ENCODE measurements around the gene ADRA2C.

Gene ADRA2C

DNA sequence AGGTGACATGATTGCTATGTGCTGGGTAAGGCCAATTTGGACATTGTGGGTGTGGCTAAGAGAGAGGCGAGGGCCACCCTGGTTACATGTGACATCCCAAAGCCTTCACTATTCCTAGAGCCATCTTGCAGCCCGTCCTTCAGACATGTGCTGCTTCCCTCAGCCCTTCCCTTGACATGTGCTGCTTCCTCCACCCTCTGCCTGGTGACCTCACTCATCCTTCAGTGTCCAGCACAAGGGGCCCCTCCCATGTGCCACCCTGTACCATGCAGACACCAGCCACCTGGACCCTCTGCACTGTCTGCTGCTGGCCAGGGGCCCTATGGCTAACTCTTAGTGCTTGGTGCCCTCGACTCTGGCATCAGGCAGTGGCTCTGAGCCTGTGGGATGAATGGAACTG lies 27.4 kb downstream of the ADRA2C start:
- H3K36me3 ChIP-seq (replicated peaks; ENCODE audit: low read depth, low read length): no peaks in the 10 kb centered on the region
- H3K4me2 ChIP-seq (ENCODE audit: low read length): no peak overlapping the region
- H3K4me3 ChIP-seq (ENCODE audit: low read length): no peak overlapping the region
- TF ChIP-seq, protein P1, sequence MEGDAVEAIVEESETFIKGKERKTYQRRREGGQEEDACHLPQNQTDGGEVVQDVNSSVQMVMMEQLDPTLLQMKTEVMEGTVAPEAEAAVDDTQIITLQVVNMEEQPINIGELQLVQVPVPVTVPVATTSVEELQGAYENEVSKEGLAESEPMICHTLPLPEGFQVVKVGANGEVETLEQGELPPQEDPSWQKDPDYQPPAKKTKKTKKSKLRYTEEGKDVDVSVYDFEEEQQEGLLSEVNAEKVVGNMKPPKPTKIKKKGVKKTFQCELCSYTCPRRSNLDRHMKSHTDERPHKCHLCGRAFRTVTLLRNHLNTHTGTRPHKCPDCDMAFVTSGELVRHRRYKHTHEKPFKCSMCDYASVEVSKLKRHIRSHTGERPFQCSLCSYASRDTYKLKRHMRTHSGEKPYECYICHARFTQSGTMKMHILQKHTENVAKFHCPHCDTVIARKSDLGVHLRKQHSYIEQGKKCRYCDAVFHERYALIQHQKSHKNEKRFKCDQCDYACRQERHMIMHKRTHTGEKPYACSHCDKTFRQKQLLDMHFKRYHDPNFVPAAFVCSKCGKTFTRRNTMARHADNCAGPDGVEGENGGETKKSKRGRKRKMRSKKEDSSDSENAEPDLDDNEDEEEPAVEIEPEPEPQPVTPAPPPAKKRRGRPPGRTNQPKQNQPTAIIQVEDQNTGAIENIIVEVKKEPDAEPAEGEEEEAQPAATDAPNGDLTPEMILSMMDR (IDR thresholded peaks at IDR 0.05; ENCODE audit: low read depth, low read length): no peak
- TF ChIP-seq EZH2phosphoT487 (IDR thresholded peaks at IDR 0.05; ENCODE audit: low read depth): no peak
- no peaks in the 10 kb centered on the region; the same call in 1 of the 2 replicates for H3K27me3 ChIP-seq (ENCODE audit: low read depth, low read length)
- H3K27ac ChIP-seq (ENCODE audit: low read length): no peak overlapping the region
- no peak overlapping the region for H2AFZ ChIP-seq (ENCODE audit: low read depth, low read length)
- no peaks in the 10 kb centered on the region for H3K4me1 ChIP-seq (ENCODE audit: low read length)
- H3K79me2 ChIP-seq (ENCODE audit: low read length): no peaks in the 10 kb centered on the region
- 0 out of 2 replicates have a peak, but pooled peaks cover 3% of the 10 kb centered on the region for H4K20me1 ChIP-seq (ENCODE audit: insufficient read depth, low read length)
- H3K9ac ChIP-seq (ENCODE audit: low read length): no peak overlapping the region
- 0 out of 2 replicates have a peak, but pooled peaks cover 9% of the 10 kb centered on the region for H3K9me3 ChIP-seq (ENCODE audit: insufficient read depth, low read length)

DNA sequence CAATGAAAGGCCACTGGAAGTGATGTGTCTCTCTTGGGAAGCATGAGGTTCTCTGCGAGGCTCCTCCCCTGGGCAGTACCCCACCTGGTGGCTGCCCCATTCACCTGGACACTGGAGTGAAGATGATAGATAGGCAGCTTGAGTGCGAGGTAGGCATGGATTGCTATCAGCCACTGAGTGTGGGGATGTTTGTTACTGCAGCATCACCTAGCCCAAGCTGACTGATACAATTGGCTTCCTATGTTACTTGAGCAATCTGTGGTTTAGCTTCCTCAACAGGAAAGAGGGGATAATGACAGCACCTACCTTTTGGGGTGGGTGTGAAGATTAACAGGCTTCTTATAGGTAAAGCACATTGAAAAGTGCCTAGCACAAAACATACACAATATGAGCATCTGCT lies 30.8 kb downstream of the ADRA2C start:
- Histone ChIP-seq H3K9ac (ENCODE audit: low read length) (no peak overlapping the region), H3K4me3 (ENCODE audit: low read length) (no peak overlapping the region), H3K4me2 (ENCODE audit: low read length) (no peak overlapping the region), H4K20me1 (ENCODE audit: insufficient read depth, low read length) (0 out of 2 replicates have a peak, but pooled peaks cover 3% of the 10 kb centered on the region), H3K36me3 (replicated peaks; ENCODE audit: low read depth, low read length) (no peaks in the 10 kb centered on the region), H3K27me3 (ENCODE audit: low read depth, low read length) (no peaks in the 10 kb centered on the region; the same call in 1 of the 2 replicates), H2AFZ (ENCODE audit: low read depth, low read length) (no peak overlapping the region), H3K79me2 (ENCODE audit: low read length) (no peaks in the 10 kb centered on the region), H3K27ac (ENCODE audit: low read length) (no peak overlapping the region), H3K4me1 (ENCODE audit: low read length) (no peaks in the 10 kb centered on the region), H3K9me3 (ENCODE audit: insufficient read depth, low read length) (0 out of 2 replicates have a peak, but pooled peaks cover 9% of the 10 kb centered on the region)
- TF ChIP-seq EZH2phosphoT487 (IDR thresholded peaks at IDR 0.05; ENCODE audit: low read depth): no peak
- TF ChIP-seq, protein P1 (IDR thresholded peaks at IDR 0.05; ENCODE audit: low read depth, low read length): no peak

DNA sequence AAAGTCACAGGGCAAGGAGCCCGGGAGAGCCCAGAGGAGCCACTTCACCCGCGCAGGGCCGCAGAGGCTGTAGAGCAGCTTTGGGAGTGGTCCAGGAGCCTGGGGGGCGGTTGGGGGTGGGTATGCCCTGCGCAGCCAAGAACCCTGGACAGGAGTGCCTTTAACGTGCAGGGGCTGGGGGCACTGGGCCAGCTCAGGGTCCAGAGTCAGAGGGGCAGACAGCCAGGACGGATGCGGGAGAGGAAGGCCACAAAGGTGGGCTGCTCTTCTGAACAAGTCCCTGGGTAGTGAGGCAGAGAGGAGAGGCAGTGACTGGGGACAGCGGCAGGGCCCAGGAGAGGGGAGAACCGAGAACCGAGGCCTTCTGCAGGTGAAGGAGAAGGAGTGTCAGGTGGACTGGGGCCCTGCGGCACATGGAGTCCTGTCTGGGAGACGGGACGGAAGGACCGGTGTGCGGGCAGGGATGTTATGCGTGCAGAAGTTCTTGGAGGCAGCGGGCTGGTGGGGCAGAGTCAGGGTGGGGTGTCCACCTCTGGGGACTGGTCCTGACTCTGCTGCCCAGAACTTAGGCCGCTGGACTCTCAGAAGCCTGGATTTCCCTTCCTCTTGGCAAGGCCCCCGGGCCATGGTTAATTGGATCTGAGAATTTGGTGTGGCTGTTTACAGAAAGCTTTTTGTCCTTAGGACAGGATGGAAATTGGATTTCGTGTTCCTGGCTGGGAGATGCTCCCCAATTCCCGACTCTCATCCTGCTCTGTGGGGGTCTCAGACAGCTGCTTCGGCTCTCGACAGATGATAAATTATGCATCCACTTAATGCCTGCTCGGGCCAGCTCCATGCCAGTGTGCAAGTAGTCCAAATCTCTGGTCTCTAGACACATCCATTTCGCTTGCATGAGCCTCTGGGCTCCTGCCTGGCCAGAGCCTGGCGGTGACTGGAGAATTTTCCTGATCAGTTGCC lies 31.9 kb downstream of the ADRA2C start:
- Histone ChIP-seq H3K27ac (ENCODE audit: low read length) (no peak overlapping the region), H3K27me3 (ENCODE audit: low read depth, low read length) (no peaks in the 10 kb centered on the region; the same call in 1 of the 2 replicates), H3K4me2 (ENCODE audit: low read length) (no peak overlapping the region), H3K4me1 (ENCODE audit: low read length) (no peaks in the 10 kb centered on the region), H4K20me1 (ENCODE audit: insufficient read depth, low read length) (0 out of 2 replicates have a peak, but pooled peaks cover 3% of the 10 kb centered on the region), H3K36me3 (replicated peaks; ENCODE audit: low read depth, low read length) (no peaks in the 10 kb centered on the region), H3K4me3 (ENCODE audit: low read length) (no peak overlapping the region), H3K79me2 (ENCODE audit: low read length) (no peaks in the 10 kb centered on the region), H2AFZ (ENCODE audit: low read depth, low read length) (no peak overlapping the region), H3K9me3 (ENCODE audit: insufficient read depth, low read length) (0 out of 2 replicates have a peak, but pooled peaks cover 9% of the 10 kb centered on the region), H3K9ac (ENCODE audit: low read length) (no peak overlapping the region)
- TF ChIP-seq, protein P1 (IDR thresholded peaks at IDR 0.05; ENCODE audit: low read depth, low read length): no peak
- TF ChIP-seq EZH2phosphoT487 (IDR thresholded peaks at IDR 0.05; ENCODE audit: low read depth): no peak

GRCh38 chr4:3799496-3799895 lies 33.3 kb downstream of the ADRA2C start:
- H3K79me2 ChIP-seq (ENCODE audit: low read length): no peaks in the 10 kb centered on the region
- H3K4me2 ChIP-seq (ENCODE audit: low read length): no peak overlapping the region
- no peak overlapping the region for H3K9ac ChIP-seq (ENCODE audit: low read length)
- 0 out of 2 replicates have a peak, but pooled peaks cover 7% of the 10 kb centered on the region for H3K9me3 ChIP-seq (ENCODE audit: insufficient read depth, low read length)
- no peak overlapping the region for H3K4me3 ChIP-seq (ENCODE audit: low read length)
- H3K27ac ChIP-seq (ENCODE audit: low read length): no peak overlapping the region
- no peaks in the 10 kb centered on the region; the same call in 1 of the 2 replicates for H3K27me3 ChIP-seq (ENCODE audit: low read depth, low read length)
- H3K4me1 ChIP-seq (ENCODE audit: low read length): no peaks in the 10 kb centered on the region
- H4K20me1 ChIP-seq (ENCODE audit: insufficient read depth, low read length): no peaks in the 10 kb centered on the region
- H2AFZ ChIP-seq (ENCODE audit: low read depth, low read length): no peak overlapping the region
- TF ChIP-seq, protein P1 (IDR thresholded peaks at IDR 0.05; ENCODE audit: low read depth, low read length): no peak
- no peak for TF ChIP-seq EZH2phosphoT487 (IDR thresholded peaks at IDR 0.05; ENCODE audit: low read depth)
- H3K36me3 ChIP-seq (replicated peaks; ENCODE audit: low read depth, low read length): no peaks in the 10 kb centered on the region
